GM19240 (cell line): ENCODE results near the gene ASAP3.

Source experiments
- DNase-seq: peaks from one replicate; pipeline ENCODE4 v3.0.0; 2011; ENCODE audit warnings: low spot score; ENCODE audit not compliant: insufficient read length

ASAP3 gene

DNA sequence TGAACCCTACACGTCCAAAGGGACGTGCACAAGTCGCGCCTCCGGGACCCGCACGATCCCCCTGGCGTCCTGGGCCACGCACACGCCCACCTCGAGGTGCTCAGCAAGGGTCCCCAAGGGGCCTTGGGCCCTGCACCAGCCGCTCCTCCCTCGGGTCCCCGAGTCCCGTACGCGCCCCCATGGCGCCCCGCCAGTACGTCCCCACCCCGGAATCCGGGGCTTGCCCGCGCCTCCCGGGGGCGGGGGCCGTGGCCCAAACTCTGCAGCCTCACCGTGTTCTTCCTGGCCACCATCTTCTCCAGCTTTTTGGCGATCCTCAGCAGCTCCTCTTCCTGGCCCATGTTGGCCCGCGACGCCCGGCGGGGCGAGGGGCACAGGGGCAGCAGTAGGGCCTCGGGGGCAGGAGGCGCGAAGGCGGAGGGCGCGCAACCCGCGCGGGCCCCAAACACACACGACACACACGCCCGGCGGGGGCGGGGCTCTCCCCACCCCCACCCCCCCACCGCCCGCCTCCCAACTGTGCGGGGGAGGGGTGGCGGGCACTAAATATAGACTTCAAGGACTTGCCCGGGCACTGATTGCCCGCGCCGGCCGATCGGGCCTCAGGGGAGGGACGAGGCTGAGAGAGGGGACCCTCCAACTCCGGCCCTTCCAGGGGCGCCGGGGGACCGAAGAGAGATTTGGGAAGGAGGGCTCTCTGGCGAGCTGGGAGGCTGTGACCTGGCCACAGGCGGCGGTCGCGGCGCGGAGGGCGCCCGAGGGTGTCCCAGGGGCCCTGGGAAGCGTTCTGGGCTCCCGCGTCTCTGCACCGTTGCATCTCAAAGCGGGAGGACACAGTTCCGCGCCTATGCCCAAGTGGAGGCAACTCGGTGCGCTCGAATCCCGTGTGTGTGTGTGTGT is 59.4 kb downstream of the ASAP3 start, which contains the start of gene TCEA3:
TSS of gene TCEA3 (minus strand) at position 456 of the 900 bp plus-strand sequence. CDS start at position 341, 115 bp downstream.
- no peak for DNase-seq

DNA sequence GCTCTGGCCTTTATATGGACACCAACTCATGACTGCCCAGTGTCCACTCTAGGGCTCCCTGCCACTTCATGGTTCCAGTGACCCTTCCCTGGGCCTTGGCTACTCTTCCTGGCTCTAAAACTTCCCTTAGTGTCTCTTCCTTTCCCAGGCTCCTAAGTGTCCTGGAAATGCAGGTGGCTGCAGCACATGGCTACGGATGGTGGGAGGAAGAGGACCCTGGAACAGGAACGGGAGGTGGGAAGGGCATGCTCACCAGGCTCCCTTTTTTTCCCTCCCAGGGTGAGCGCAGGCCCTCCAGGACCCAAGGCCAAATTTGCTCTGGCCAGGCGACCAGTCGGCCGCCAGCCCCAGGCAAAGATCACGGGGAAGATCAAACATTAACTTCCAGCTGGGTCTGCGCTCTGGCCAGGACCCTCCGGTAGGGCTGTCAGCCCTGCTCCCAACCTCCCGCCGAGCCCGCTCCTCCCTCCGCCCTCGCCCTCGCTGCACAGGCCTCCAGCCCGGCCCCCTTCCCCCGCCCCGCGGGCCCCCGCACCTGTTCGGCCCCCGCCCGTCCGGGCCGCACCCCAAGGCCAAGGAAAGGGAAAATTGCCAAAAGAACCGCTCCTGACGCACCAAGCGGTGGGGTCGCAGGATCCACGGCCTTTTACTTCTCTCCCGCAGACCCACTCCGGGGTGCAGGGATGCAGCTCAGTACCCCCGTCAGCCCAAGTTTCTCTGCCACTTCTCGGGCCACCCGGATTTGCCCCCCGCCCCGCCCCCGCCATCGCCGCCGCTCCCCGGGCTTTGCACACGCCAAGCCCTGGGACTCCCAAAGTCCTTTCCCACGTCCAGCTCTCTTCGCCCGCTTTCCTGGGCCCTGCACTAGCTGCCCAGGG is 60.3 kb downstream of the ASAP3 start:
- DNase-seq = no peak

DNA sequence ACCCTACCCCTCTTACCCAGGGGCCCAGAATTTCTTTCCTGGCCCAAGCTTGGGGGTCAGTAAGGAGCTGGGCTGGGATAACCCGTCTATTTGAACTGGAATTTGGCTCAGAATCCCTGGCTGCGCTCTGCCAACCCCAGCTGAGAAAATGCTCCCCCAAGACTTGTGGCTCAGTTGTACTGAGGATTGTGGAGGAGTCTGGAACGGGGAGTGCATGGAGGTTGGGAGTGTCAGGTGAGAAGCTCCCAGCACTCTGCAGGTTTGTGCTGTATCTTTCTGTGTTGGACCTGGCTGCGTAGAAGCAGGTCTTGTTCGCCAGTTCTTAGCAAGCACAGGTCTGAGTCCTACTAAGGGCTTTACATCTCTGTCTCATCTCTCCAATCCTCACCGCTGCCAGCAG is 61.0 kb downstream of the ASAP3 start:
- no peak for DNase-seq

DNA sequence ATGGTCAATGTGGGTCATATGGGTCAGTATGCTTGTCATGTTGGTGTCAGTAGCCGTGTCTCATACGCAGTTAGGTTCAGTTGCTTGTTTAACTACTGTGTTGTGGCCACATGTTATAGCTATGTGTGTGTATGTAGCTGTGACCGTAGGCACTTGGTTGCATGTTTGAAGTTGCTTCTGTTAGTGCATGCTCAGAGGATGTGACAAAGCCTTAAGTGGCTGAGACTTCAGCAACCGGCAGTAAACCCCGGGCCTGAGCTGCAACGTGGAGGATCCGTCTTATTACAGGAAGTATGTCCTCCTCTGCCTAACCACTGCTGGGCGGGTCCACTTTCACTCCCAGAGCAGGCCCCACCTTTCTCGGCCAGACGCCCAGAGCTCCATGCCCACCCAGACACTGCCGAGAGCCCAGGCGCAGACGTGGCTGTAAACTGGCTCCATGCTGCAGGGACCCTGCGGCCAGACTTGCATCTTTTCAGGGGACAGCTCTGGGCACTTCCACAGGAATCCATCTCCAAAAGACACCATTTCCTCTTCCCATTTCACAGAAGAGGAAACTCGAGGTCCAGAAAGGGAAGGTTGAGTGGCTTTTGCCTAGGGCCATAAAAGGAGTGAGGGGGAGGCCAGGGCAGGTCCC is 61.6 kb downstream of the ASAP3 start:
- no peak for DNase-seq

GRCh38 chr1:23421753-23422240 is 62.2 kb downstream of the ASAP3 start:
- no peak for DNase-seq

GRCh38 chr1:23421343-23421742 is 62.6 kb downstream of the ASAP3 start:
- DNase-seq = no peak

- no peak for DNase-seq
Measured at GRCh38 chr1:23420778-23421177, 63.2 kb downstream of the ASAP3 start.

- DNase-seq = no peak
Measured at GRCh38 chr1:23419180-23419579, 64.8 kb downstream of the ASAP3 start.

DNA sequence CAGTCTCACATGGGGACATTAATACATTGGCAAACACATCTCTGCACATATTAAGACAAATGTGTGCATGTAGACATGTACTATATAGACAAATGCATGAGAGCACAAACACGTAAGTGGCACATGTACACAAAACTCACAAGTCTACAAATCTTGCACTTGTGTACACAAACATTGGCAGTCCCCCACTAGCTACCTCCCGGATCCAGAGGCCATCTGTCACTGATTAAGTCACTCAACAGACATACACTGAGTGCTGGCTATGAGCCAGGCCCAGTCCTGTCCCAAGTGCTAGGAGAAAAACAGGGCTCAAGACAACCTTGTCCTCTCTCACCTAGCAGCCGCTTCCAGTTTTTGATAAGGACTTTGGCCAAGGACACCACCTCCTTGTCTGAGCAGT is 66.4 kb downstream of the ASAP3 start:
- DNase-seq = no peak

DNA sequence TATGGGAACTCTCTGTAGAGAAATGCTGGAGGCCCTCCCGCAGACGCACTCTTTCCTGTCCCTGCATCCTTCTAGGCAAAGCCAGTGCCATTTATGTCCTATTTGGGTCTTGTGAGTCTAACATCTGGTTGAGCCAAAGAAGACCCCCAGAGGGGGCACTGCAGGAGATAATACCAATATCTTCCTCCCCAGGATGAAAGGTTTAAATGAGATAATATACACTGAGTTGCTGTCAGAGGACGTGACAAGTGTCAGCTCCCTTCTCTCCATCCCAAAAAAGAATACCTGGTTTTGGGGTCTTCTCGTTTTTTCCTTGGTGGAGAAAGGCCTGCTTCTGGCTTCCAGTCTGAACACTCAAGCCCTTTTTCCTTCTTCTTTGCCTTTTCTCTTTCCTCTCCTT is 67.0 kb downstream of the ASAP3 start:
- DNase-seq = no peak

DNA sequence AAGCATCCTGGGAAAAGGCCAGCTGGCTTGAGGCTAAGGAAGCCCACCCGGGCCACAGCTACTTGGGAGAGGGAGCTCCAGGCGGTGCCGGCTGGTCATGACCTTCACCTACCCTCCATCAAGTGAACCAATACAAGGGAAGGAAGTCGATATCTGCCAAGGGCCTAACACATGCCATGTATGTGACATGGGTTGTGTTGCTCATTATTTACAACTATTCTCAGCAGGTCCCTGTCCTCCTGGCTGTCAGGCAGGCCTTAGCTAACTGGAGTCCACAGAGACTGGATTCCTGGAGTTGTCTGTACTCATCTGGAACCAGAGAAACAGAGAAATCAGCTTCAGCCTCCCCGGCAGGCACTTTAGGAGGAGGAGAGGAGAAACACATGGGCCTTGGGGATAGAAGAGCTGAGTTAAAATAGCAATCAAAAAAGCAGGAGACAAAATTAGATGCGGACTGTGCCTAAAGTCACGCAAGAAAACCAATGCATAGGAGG is 75.1 kb downstream of the ASAP3 start:
- no peak for DNase-seq

- DNase-seq = no peak
Measured at GRCh38 chr1:23407016-23407630, 76.9 kb downstream of the ASAP3 start.

- no peak for DNase-seq
Measured at GRCh38 chr1:23405946-23406345, 78.0 kb downstream of the ASAP3 start.

DNA sequence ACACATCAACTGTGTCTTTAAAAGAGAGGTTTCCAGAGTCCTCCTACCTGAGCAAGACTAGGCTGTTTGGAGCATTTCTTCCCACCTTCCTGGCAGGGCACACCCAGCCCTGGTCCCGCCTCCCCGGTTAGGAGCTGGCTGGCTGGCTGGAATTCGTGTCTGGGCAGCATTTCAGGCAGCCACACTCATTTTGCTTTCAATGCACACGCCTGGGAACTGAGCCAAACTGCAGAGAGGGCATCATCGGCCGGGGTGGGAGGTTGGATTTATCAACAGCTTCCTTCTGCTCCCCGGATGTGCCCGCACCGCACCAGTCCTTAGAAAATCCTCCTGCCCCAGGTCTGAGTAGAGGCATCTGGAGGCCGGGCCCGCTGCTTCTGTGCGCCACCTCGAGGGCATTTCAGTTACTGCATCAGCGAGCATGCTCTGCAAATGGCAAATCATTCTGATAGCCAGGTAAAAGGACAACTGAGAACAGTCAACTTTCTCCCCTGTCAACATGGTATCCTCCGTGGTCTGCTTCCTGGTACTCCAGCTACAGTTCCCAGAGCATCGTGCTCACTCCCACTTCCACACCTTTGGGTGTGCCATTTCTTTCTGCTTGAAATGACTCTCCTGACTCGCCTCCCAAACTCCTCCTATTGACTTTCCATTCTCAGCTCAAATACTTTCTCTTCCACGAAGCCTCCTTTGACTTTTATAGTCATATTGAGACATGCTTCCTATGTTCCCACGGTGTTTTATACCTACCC is 80.1 kb downstream of the ASAP3 start:
- DNase-seq = peak; percentile 81

DNA sequence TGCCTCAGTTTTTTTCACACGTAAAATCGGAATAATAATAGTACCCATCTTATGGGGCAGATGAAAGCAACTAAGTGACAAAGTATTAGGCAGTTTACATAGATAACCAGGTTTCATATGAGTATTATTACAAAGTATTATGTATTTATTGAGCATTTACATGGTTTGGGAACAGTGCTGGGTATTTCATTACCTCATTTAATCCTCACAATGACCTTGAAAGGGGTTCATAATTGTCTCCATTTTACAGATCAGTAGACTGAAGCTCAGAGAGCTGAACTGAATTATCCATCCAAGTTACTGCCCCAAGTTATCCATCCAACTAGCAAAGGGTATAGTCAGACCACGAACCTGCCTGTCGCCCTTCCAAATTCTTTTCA is 80.6 kb downstream of the ASAP3 start:
- no peak for DNase-seq

- no peak for DNase-seq
Measured at GRCh38 chr1:23403038-23403336, 81.0 kb downstream of the ASAP3 start.

- no peak for DNase-seq
Measured at GRCh38 chr1:23402286-23403037, 81.5 kb downstream of the ASAP3 start.

DNA sequence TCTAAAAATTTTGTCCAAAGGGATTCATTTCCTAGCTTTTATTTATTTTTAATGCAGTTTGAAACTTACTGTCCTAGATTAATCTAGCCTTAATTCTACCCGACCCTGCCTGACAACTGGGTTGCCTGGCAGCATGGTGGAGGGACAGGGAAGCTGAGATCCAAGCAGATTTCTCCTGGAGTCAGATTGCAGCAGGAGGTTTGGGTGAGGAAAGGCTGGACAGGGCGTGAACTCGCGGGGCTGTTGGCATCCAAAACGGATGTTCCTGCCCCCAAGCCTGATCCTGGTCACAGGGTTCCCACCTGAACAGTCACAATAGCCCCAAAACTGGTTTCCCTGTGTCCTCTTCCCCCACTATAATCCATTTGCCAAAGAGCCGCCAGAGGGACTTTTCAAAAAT is 82.7 kb downstream of the ASAP3 start:
- DNase-seq = no peak

GRCh38 chr1:23400324-23401114 is 83.5 kb downstream of the ASAP3 start:
- no peak for DNase-seq
